ENCODE data around the gene LRRN1. TPM values are rescaled to one million over a fixed set of nuclear protein-coding genes. Genes with fewer than 3 reads are reported as not detected.

Gene LRRN1
- total RNA-seq, 1 donor from 2014 or later = 2.8 TPM

- Mint-ChIP-seq H3K27me3 (ENCODE audit: unreplicated experiment) (peaks cover 3% of the 10 kb centered on the region), H3K9me3 (ENCODE audit: unreplicated experiment) (peaks cover 15% of the 10 kb centered on the region), H3K4me3 (ENCODE audit: unreplicated experiment) (no peak overlapping the region), H3K4me1 (ENCODE audit: unreplicated experiment) (no peaks in the 10 kb centered on the region), H3K36me3 (ENCODE audit: low read depth, unreplicated experiment) (no peaks in the 10 kb centered on the region), H3K27ac (ENCODE audit: unreplicated experiment) (no peak overlapping the region)
- no peak for DNase-seq (ENCODE audit: low spot score)
- TF ChIP-seq CTCF (IDR thresholded peaks at IDR 0.05; ENCODE audit: unreplicated experiment) = no peak
Measured at GRCh38 chr3:3771094-3771493, 28.1 kb upstream of the LRRN1 start.

GRCh38 chr3:3771567-3771966 lies 27.7 kb upstream of the LRRN1 start:
- no peak for DNase-seq (ENCODE audit: low spot score)
- Mint-ChIP-seq H3K36me3 (ENCODE audit: low read depth, unreplicated experiment) (no peaks in the 10 kb centered on the region), H3K4me1 (ENCODE audit: unreplicated experiment) (no peaks in the 10 kb centered on the region), H3K9me3 (ENCODE audit: unreplicated experiment) (peaks cover 12% of the 10 kb centered on the region), H3K27me3 (ENCODE audit: unreplicated experiment) (peaks cover 3% of the 10 kb centered on the region), H3K4me3 (ENCODE audit: unreplicated experiment) (no peak overlapping the region), H3K27ac (ENCODE audit: unreplicated experiment) (no peak overlapping the region)
- TF ChIP-seq CTCF (IDR thresholded peaks at IDR 0.05; ENCODE audit: unreplicated experiment) = no peak

- peaks cover 3% of the 10 kb centered on the region for H3K27me3 Mint-ChIP-seq (ENCODE audit: unreplicated experiment)
- no peaks in the 10 kb centered on the region for H3K4me1 Mint-ChIP-seq (ENCODE audit: unreplicated experiment)
- TF ChIP-seq CTCF (IDR thresholded peaks at IDR 0.05; ENCODE audit: unreplicated experiment) = no peak
- H3K27ac Mint-ChIP-seq (ENCODE audit: unreplicated experiment) = no peak overlapping the region
- no peak overlapping the region for H3K4me3 Mint-ChIP-seq (ENCODE audit: unreplicated experiment)
- DNase-seq (ENCODE audit: low spot score) = no peak
- H3K9me3 Mint-ChIP-seq (ENCODE audit: unreplicated experiment) = peaks cover 15% of the 10 kb centered on the region
- no peaks in the 10 kb centered on the region for H3K36me3 Mint-ChIP-seq (ENCODE audit: low read depth, unreplicated experiment)
Measured at GRCh38 chr3:3772338-3772737, 26.9 kb upstream of the LRRN1 start.

GRCh38 chr3:3772920-3773319 lies 26.3 kb upstream of the LRRN1 start:
- Mint-ChIP-seq H3K27ac (ENCODE audit: unreplicated experiment) (no peak overlapping the region), H3K27me3 (ENCODE audit: unreplicated experiment) (peaks cover 3% of the 10 kb centered on the region), H3K9me3 (ENCODE audit: unreplicated experiment) (peaks cover 17% of the 10 kb centered on the region), H3K36me3 (ENCODE audit: low read depth, unreplicated experiment) (no peaks in the 10 kb centered on the region), H3K4me3 (ENCODE audit: unreplicated experiment) (no peak overlapping the region), H3K4me1 (ENCODE audit: unreplicated experiment) (no peaks in the 10 kb centered on the region)
- TF ChIP-seq CTCF (IDR thresholded peaks at IDR 0.05; ENCODE audit: unreplicated experiment) = no peak
- no peak for DNase-seq (ENCODE audit: low spot score)

GRCh38 chr3:3776607-3777006 lies 22.6 kb upstream of the LRRN1 start:
- Mint-ChIP-seq H3K4me3 (ENCODE audit: unreplicated experiment) (no peak overlapping the region), H3K36me3 (ENCODE audit: low read depth, unreplicated experiment) (no peaks in the 10 kb centered on the region), H3K27ac (ENCODE audit: unreplicated experiment) (no peak overlapping the region), H3K27me3 (ENCODE audit: unreplicated experiment) (peaks cover 4% of the 10 kb centered on the region), H3K4me1 (ENCODE audit: unreplicated experiment) (no peaks in the 10 kb centered on the region), H3K9me3 (ENCODE audit: unreplicated experiment) (peaks cover 25% of the 10 kb centered on the region)
- no peak for TF ChIP-seq CTCF (IDR thresholded peaks at IDR 0.05; ENCODE audit: unreplicated experiment)
- no peak for DNase-seq (ENCODE audit: low spot score)

All from endothelial cell (in vitro differentiated cells).